Left lung (tissue), 10 donors: ENCODE data around the gene PNPO. TPM values are rescaled to one million over a fixed set of nuclear protein-coding genes. Genes with fewer than 3 reads are reported as not detected.

Source experiments
- ATAC-seq: fragments of 200-7000 bp; cut with Tn5 transposase; one replicate; pipeline ENCODE4 v1.9.1; 2020; ENCODE audit warnings: moderate library complexity
- DNase-seq, 4 donors: peaks; one replicate each; pipeline ENCODE4 v3.0.0-alpha.2; 2013 to 2020
- H3K27ac ChIP-seq, 2 donors: fragments of 200-600 bp; sonication (generic) in 1 of 2; one replicate each; pipeline versions ENCODE4 v1.5.0 to v1.8.0; 2020 to 2021
- H3K27me3 ChIP-seq, 2 donors: fragments of 200-600 bp; sonication (generic) in 1 of 2; one replicate each; pipeline versions ENCODE4 v1.5.0 to v1.8.0; 2020 to 2021
- H3K36me3 ChIP-seq, 2 donors: fragments of 200-600 bp; sonication (generic) in 1 of 2; one replicate each; pipeline versions ENCODE4 v1.5.0 to v1.8.0; 2020 to 2021
- H3K4me1 ChIP-seq, 2 donors: fragments of 200-600 bp; one replicate each; pipeline ENCODE4 v1.8.0; 2021
- H3K4me3 ChIP-seq, 2 donors: fragments of 200-600 bp; sonication (generic) in 1 of 2; one replicate each; pipeline versions ENCODE4 v1.5.0 to v1.8.0; 2020 to 2021; ENCODE audit warnings: mild to moderate bottlenecking in 1 of 2
- H3K9me3 ChIP-seq, 2 donors: fragments of 200-600 bp; sonication (generic) in 1 of 2; one replicate each; pipeline versions ENCODE4 v1.5.0 to v1.8.0; 2020 to 2021
- intact Hi-C, 2 donors: fragments of 100-400 bp; cut with DNase I; formaldehyde crosslinking; loops; one replicate each; pipeline versions ENCODE4 v1.11.2 to v1.14.2; 2022
- polyA plus RNA-seq, 6 donors: library from polyadenylated mRNA; unstranded; fragments of 120-200 nt; gene quantifications; one replicate each; pipeline ENCODE4 v1.2.1, GENCODE V29; 2013; ENCODE audit not compliant: insufficient read length in 6 of 6
- total RNA-seq, 2 donors: library from RNA; stranded (reverse); fragmentation: NEBNext Ultra II Directional; extraction: Animal tissue kit (Norgen Biotek cat#: 25700); gene quantifications; one replicate each; pipeline ENCODE4 v1.2.1, GENCODE V29; 2021
- TF ChIP-seq, protein P1 (sequence below), 2 donors: fragments of 200-600 bp; sonication (generic) in 1 of 2; IDR thresholded peaks; one replicate each; pipeline versions ENCODE4 v1.5.0 to v1.8.0; 2021; ENCODE audit warnings: antibody characterized with exemption in 2 of 2
- donor health status: DM: no; HTN: yes; CAD: no.
- donor health status: DM: no; HTN: no; CAD: no.

Gene PNPO
- total and polyA plus RNA-seq, 8 donors = 10.7 to 40.0 (median 13.0) TPM

DNA sequence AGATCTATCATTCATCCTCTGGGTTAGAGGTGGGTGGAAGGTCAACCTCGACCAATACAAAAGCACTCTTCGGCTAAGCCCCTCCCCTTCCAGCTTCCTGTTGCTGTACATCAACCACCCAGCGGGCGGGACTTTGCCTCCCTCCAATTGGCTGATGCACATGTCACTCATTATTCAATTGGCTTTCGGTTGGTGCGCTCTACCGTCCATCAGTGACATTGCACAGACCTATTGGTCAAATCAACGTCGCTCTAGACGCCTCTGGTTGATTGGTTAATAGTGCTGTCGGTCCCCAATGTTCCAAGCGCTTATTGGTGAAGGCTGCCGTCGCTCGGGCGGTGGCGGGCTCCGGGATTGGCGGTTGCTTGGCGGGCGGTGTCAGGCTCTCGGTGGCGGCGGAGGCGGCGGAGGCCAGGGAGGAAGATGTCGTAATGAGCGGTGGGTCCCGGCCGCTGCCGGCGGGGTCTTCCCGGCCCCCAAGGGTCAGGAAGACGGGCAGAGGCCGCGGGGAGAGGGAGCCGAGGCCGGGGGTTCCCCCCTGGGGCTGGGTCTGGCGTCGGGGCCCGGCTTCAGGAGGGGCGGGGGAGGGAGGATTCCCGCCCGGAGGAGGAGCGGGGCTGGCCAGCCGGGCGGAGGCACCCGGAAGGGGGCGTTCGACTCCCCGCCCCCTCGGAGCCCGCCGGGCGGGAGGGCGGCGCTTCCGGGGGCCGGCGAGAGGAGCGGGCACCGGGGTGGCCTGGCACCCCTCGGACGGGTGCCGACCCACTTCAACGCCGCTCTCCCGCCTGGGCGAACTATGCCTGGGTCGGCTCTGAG lies 45.3 kb upstream of the PNPO start, which contains the start of gene SP2:
SP2 (plus strand) TSS at position 381 of the 816 bp plus-strand sequence; CDS start at position 432, 51 bp downstream.
- intact Hi-C loops = no loop called here
- peaks cover 13 to 53% of the 10 kb centered on the region in 2 donors for H3K4me1 ChIP-seq
- H3K4me3 ChIP-seq = peak within 1 kb of the TSS; percentile 86 to 90
- DNase-seq (peak; percentile 95 to 100 (median 99)), ATAC-seq (peak; percentile 93)
- H3K27ac ChIP-seq = peak within 1 kb of the TSS; percentile 95 to 97
- TF ChIP-seq, protein P1, sequence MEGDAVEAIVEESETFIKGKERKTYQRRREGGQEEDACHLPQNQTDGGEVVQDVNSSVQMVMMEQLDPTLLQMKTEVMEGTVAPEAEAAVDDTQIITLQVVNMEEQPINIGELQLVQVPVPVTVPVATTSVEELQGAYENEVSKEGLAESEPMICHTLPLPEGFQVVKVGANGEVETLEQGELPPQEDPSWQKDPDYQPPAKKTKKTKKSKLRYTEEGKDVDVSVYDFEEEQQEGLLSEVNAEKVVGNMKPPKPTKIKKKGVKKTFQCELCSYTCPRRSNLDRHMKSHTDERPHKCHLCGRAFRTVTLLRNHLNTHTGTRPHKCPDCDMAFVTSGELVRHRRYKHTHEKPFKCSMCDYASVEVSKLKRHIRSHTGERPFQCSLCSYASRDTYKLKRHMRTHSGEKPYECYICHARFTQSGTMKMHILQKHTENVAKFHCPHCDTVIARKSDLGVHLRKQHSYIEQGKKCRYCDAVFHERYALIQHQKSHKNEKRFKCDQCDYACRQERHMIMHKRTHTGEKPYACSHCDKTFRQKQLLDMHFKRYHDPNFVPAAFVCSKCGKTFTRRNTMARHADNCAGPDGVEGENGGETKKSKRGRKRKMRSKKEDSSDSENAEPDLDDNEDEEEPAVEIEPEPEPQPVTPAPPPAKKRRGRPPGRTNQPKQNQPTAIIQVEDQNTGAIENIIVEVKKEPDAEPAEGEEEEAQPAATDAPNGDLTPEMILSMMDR (IDR thresholded peaks at IDR 0.05) = peak in 1 of 2 donors; percentile 28
- no peaks in the 10 kb centered on the region for H3K27me3 ChIP-seq
- no peaks in the 10 kb centered on the region for H3K9me3 ChIP-seq
- peaks cover 0 to 15% of the 10 kb centered on the region in 2 donors for H3K36me3 ChIP-seq

DNA sequence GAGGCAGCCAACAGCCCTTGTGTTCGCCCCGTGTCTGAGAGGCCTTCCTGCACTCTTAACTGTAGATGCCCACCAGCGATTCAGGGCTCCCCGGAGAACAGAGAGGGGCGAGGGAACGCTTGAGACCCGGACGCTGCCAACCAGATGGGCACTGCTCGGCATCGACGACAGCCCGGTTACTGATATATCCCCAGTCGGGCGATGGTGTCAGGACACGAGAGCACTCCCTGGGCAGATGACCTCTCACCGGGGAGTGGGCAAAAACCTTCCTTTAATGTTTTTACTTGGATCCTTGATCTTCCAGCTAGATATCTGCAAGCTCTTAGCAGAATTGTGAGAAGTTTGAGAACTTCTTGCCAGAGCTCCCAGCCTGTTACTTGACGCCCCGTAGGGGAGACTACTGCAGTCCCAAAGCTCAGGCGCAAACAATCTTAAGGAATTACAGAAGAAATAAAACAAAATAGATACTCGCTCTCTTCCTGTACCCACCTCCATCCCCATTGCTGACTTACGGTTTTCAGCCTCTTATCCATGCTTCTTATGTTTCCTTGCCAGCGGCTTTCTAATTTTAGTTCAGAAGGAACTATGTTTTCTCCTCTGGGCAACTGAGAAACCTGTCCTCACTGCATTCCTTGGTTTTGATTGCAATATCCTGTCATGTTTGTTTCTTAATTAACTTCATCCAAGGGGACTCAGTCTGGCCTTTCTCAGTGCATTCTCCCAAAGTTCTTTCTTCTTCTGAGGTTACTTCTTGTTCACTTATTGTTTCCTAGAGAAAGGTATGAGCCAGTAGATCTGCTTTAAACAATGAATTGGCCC lies 44.5 kb upstream of the PNPO start:
- H3K27me3 ChIP-seq = no peaks in the 10 kb centered on the region
- intact Hi-C loops = no loop called here
- DNase-seq (no peak), ATAC-seq (no peak)
- no peaks in the 10 kb centered on the region for H3K9me3 ChIP-seq
- H3K4me1 ChIP-seq = peaks cover 13 to 55% of the 10 kb centered on the region in 2 donors
- peak overlapping the region; percentile 86 to 90 for H3K4me3 ChIP-seq
- TF ChIP-seq, protein P1 (IDR thresholded peaks at IDR 0.05) = no peak
- peak overlapping the region; percentile 95 to 97 for H3K27ac ChIP-seq
- peaks cover 0 to 15% of the 10 kb centered on the region in 2 donors for H3K36me3 ChIP-seq

DNA sequence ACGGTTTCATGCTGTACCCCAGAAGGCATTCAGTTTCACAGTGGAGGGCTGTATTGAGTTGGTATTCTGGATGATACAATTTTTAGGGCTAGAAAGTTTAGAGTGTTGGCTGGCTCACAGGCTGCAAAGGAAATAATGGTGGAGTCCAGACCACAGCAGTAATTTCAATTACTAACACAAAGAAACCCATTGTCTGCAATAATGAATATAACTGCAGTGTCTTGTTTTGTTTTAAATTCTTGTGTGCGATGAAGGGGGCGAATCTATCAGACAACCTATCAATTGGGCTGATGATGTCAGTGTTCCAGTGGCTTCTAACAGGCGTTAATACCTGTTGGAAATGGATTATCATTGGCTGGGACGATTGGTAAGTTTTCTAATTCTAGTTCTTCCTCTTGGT lies 43.8 kb upstream of the PNPO start:
- peaks cover 13 to 55% of the 10 kb centered on the region in 2 donors for H3K4me1 ChIP-seq
- intact Hi-C loops = no loop called here
- no peaks in the 10 kb centered on the region for H3K9me3 ChIP-seq
- H3K4me3 ChIP-seq = peak overlapping the region; percentile 86 to 90
- TF ChIP-seq, protein P1 (IDR thresholded peaks at IDR 0.05) = no peak
- ATAC-seq (no peak), DNase-seq (no peak)
- H3K36me3 ChIP-seq = peaks cover 0 to 15% of the 10 kb centered on the region in 2 donors
- H3K27ac ChIP-seq = peak overlapping the region; percentile 95 to 97
- H3K27me3 ChIP-seq = no peaks in the 10 kb centered on the region

DNA sequence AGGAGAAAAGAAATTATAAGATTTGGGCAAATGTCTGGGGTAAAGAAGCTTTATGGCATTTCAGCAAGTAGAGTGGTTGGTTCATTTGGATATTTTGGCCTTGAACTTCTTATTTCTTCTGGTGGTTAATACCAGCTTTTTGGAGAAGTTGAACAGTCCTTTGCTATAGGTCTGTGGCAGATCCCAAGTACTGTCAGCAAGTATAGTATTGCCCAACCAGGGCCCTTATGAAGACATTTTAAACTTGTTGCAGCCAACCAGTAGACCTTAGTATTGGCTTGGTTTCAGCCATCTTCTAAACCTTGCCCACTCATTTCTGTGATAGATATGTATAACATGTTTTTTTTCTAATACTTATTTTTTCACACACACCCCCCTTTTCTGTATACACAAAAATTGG lies 43.1 kb upstream of the PNPO start:
- DNase-seq (no peak), ATAC-seq (no peak)
- Histone ChIP-seq H3K27ac (peak overlapping the region in 1 of 2 donors; percentile 97), H3K27me3 (no peaks in the 10 kb centered on the region), H3K36me3 (peaks cover 0 to 15% of the 10 kb centered on the region in 2 donors), H3K4me3 (no peak overlapping the region), H3K9me3 (no peaks in the 10 kb centered on the region), H3K4me1 (peaks cover 13 to 55% of the 10 kb centered on the region in 2 donors)
- intact Hi-C loops = no loop called here
- TF ChIP-seq, protein P1 (IDR thresholded peaks at IDR 0.05) = no peak

DNA sequence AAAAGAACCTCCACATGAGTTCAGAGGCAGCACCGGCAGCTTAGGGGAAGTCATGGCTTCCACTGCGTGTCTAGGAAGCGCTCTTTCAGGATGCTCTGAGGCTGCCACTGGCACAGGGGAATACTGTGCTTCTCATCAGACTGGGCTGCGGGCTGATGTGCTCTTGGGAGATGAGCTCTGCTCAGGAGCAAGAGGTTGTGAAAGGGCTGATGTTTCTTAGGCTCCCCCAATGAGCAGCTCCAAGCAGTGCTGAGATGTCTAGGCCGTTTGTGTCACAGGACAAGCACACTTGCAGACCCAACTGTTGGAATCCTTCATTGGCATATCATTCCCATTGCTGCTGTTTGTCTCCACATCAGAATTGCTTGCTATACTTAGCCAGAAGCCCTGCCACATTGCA lies 41.7 kb upstream of the PNPO start:
- Histone ChIP-seq H3K9me3 (no peaks in the 10 kb centered on the region), H3K4me3 (no peak overlapping the region), H3K4me1 (peaks cover 13 to 52% of the 10 kb centered on the region in 2 donors), H3K27ac (peak overlapping the region in 1 of 2 donors; percentile 57), H3K36me3 (peaks cover 0 to 15% of the 10 kb centered on the region in 2 donors), H3K27me3 (no peaks in the 10 kb centered on the region)
- ATAC-seq = no peak
- intact Hi-C loops = no loop called here
- DNase-seq = no peak
- TF ChIP-seq, protein P1 (IDR thresholded peaks at IDR 0.05) = no peak
